ENCODE results near the gene SFT2D3. TPM values are rescaled to one million over a fixed set of nuclear protein-coding genes. Genes with fewer than 3 reads are reported as not detected.

SFT2D3 gene
- polyA plus RNA-seq, 2 of the 4 experiments (the other 2 are of a cell fraction), result 4.5 to 10.4 TPM

- no peak overlapping the region for H3K27ac ChIP-seq
- ChIA-PET POLR2A (no interaction called here), CTCF (interaction anchor here (0.6 to 5.3 kb wide), 8 partner anchors 9 to 304 kb away, joined by 3 to 31 read pairs (median 6); partner anchors contain the start of gene LIMS2)
- ATAC-seq, result no peak
- peaks cover 5% of the 10 kb centered on the region; the same call in 1 of the 3 replicates for H3K4me1 ChIP-seq
- no peak for FAIRE-seq
- 82% methylated on average over 20 of the region's 25 CpGs for WGBS (ENCODE audit: missing lambda C conversion rate)
- TF ChIP-seq RAD21 (conservative IDR thresholded peaks at IDR 0.05 in 1 of 2, IDR thresholded peaks at IDR 0.05 in 1 of 2) (no peak), MAX (IDR thresholded peaks at IDR 0.05) (no peak), MYC (IDR thresholded peaks at IDR 0.05; ENCODE audit: borderline replicate concordance, low read length) (no peak), MAZ (IDR thresholded peaks at IDR 0.05; ENCODE audit: borderline replicate concordance, low read depth, low read length) (no peak), HOXB5 (CRISPR knock-in tag; IDR thresholded peaks at IDR 0.05) (no peak), KDM1A (IDR thresholded peaks at IDR 0.05; ENCODE audit: low read depth) (no peak), EP300 (IDR thresholded peaks at IDR 0.05) (no peak), FOSL2 (IDR thresholded peaks at IDR 0.05) (no peak), FOSL2 (CRISPR knock-in tag; IDR thresholded peaks at IDR 0.05) (no peak), TFCP2L1 (CRISPR knock-in tag; IDR thresholded peaks at IDR 0.05) (no peak), NPAS2 (CRISPR knock-in tag; IDR thresholded peaks at IDR 0.05; ENCODE audit: borderline replicate concordance) (no peak)
- no peak overlapping the region for H3K4me2 ChIP-seq
- no peak for DNase-seq (ENCODE audit: low read depth in 1 of 2, low spot score in 1 of 2)
- H3K9me3 ChIP-seq, result no peaks in the 10 kb centered on the region
- no peak overlapping the region for H3K4me3 ChIP-seq
Measured at GRCh38 chr2:127652786-127653357, 48.4 kb upstream of the SFT2D3 start.

- TF ChIP-seq REST (IDR thresholded peaks at IDR 0.05) (no peak), ESRRA (IDR thresholded peaks at IDR 0.05; ENCODE audit: borderline replicate concordance, low read length) (no peak), CEBPB (IDR thresholded peaks at IDR 0.05) (no peak), MAFK (IDR thresholded peaks at IDR 0.05; ENCODE audit: partially characterized antibody) (no peak), CHD4 (IDR thresholded peaks at IDR 0.05; ENCODE audit: borderline replicate concordance) (no peak), RFX5 (IDR thresholded peaks at IDR 0.05) (no peak), KDM1A (IDR thresholded peaks at IDR 0.05; ENCODE audit: low read depth) (no peak), BCL3 (IDR thresholded peaks at IDR 0.05) (no peak), EP300 (IDR thresholded peaks at IDR 0.05) (no peak), GATA3 (IDR thresholded peaks at IDR 0.05; ENCODE audit: borderline replicate concordance) (no peak), RCOR1 (IDR thresholded peaks at IDR 0.05; ENCODE audit: low read depth, low read length) (no peak), MYC (IDR thresholded peaks at IDR 0.05; ENCODE audit: borderline replicate concordance, low read length) (no peak), FOSB (CRISPR knock-in tag; IDR thresholded peaks at IDR 0.05) (no peak), POLR2A (IDR thresholded peaks at IDR 0.05; ENCODE audit: low read length) (no peak), PBX3 (IDR thresholded peaks at IDR 0.05) (no peak), SMC3 (IDR thresholded peaks at IDR 0.05) (no peak), CTCF (IDR thresholded peaks at IDR 0.05) (no peak), EHF (CRISPR knock-in tag; IDR thresholded peaks at IDR 0.05) (no peak)
- 70% methylated on average over 10 of the region's 16 CpGs for WGBS (ENCODE audit: missing lambda C conversion rate)
- Histone ChIP-seq H3K4me2 (no peak overlapping the region), H3K4me3 (no peak overlapping the region), H3K9me3 (no peaks in the 10 kb centered on the region), H3K27ac (no peak overlapping the region), H3K4me1 (peaks cover 5% of the 10 kb centered on the region; the same call in 1 of the 3 replicates)
- ChIA-PET CTCF (interaction anchor here (0.6 to 5.3 kb wide), 7 partner anchors 9 to 456 kb away, joined by 3 to 31 read pairs (median 5); no protein-coding TSS in a partner anchor), POLR2A (no interaction called here)
- DNase-seq (ENCODE audit: low read depth in 1 of 2, low spot score in 1 of 2) (no peak), FAIRE-seq (no peak), ATAC-seq (no peak)
Measured at GRCh38 chr2:127653421-127654083, 47.7 kb upstream of the SFT2D3 start.
